SK-N-SH (cell line): ENCODE results near the gene PGM2L1. TPM values are rescaled to one million over a fixed set of nuclear protein-coding genes. Genes with fewer than 3 reads are reported as not detected.
A peak's percentile ranks its signal among the peaks of the same experiment; 100 is the strongest.

Experiments
- CTCF ChIA-PET: fragments of 300-600, 350-600 bp; formaldehyde crosslinking; extraction: SDS; loops from one replicate; lab custom pipeline; 2021; lab: Yijun Ruan, JAX
- POLR2A ChIA-PET: fragments of 350-600 bp; sonication (Branson Sonifier 250); formaldehyde crosslinking; extraction: SDS; loops from one replicate; lab custom pipeline; 2020; ENCODE audit warnings: antibody characterized with exemption, inconsistent platforms; lab: Yijun Ruan, JAX
- DNase-seq: peaks from one replicate; pipeline ENCODE4 v3.0.0; 2012
- H2AFZ ChIP-seq: fragments of 200-600 bp; sonication (generic); 2 replicates; pipeline ENCODE4 v1.8.1; 2016; ENCODE audit warnings: antibody characterized with exemption, mild to moderate bottlenecking, low read depth
- H3F3A ChIP-seq: fragments of 200-600 bp; sonication (generic); replicated peaks from 2 replicates; pipeline ENCODE3; 2016; ENCODE audit warnings: antibody characterized with exemption, mild to moderate bottlenecking; ENCODE audit not compliant: insufficient read depth
- H3K27ac ChIP-seq, 2 experiments: fragments of 200-500 bp in 1 of 2; fragments of 200-600 bp in 1 of 2; sonication (Bioruptor generic) in 1 of 2; sonication (generic), shearing (Covaris generic) in 1 of 2; 2 replicates each; pipeline versions ENCODE4 v1.5.1 to v1.6.1; 2014 to 2016; ENCODE audit warnings: low read depth in 2 of 2, inconsistent platforms in 1 of 2, low read length in 1 of 2, mild to moderate bottlenecking in 1 of 2, mixed read lengths in 1 of 2
- H3K27me3 ChIP-seq: fragments of 200-600 bp; sonication (generic), shearing (Covaris generic); 2 replicates; pipeline ENCODE4 v1.6.1; 2016; ENCODE audit warnings: mixed run types; ENCODE audit not compliant: insufficient read depth
- H3K36me3 ChIP-seq, 2 experiments: fragments of 200-500 bp in 1 of 2; fragments of 200-600 bp in 1 of 2; sonication (Bioruptor generic) in 1 of 2; sonication (generic) in 1 of 2; replicated peaks in 1 of 2; 2 replicates each; pipeline versions ENCODE3 to v1.5.1; 2014 to 2016; ENCODE audit warnings: low read length in 1 of 2, mild to moderate bottlenecking in 1 of 2; ENCODE audit not compliant: insufficient read depth in 2 of 2, control insufficient read depth in 1 of 2
- H3K4me1 ChIP-seq, 2 experiments: fragments of 200-500 bp in 1 of 2; fragments of 200-600 bp in 1 of 2; sonication (Bioruptor generic) in 1 of 2; sonication (generic), shearing (Covaris generic) in 1 of 2; 2 replicates each; pipeline versions ENCODE4 v1.5.1 to v1.6.1; 2014 to 2016; ENCODE audit warnings: low read depth in 1 of 2, low read length in 1 of 2, mixed run types in 1 of 2; ENCODE audit not compliant: insufficient read depth in 2 of 2, control insufficient read depth in 1 of 2
- H3K4me2 ChIP-seq: fragments of 200-600 bp; sonication (generic), shearing (Covaris generic); 2 replicates; pipeline ENCODE4 v1.6.1; 2017; ENCODE audit warnings: mixed run types
- H3K4me3 ChIP-seq, 2 experiments: fragments of 200-500 bp in 1 of 2; fragments of 200-600 bp in 1 of 2; sonication (Bioruptor generic) in 1 of 2; sonication (generic), shearing (Covaris generic) in 1 of 2; 2 replicates each; pipeline versions ENCODE4 v1.5.1 to v1.8.1; 2014 to 2016; ENCODE audit warnings: low read depth in 2 of 2, inconsistent platforms in 1 of 2, low read length in 1 of 2, mild to moderate bottlenecking in 1 of 2, mixed read lengths in 1 of 2, moderate library complexity in 1 of 2
- H3K79me2 ChIP-seq: fragments of 200-600 bp; sonication (generic); 2 replicates; pipeline ENCODE4 v1.8.1; 2017; ENCODE audit warnings: mild to moderate bottlenecking; ENCODE audit not compliant: insufficient read depth
- H3K9ac ChIP-seq: fragments of 200-600 bp; sonication (generic); 2 replicates; pipeline ENCODE4 v1.6.1; 2017; ENCODE audit warnings: mixed run types
- H3K9me2 ChIP-seq: fragments of 200-600 bp; sonication (generic); 2 replicates; pipeline ENCODE4 v1.6.1; 2017; ENCODE audit warnings: mixed run types
- H3K9me3 ChIP-seq: fragments of 200-600 bp; sonication (generic); 2 replicates; pipeline ENCODE4 v1.6.1; 2017; ENCODE audit warnings: mixed run types, mild to moderate bottlenecking, moderate library complexity
- H4K20me1 ChIP-seq: fragments of 200-600 bp; sonication (generic); 2 replicates; pipeline ENCODE4 v1.6.1; 2017; ENCODE audit warnings: mild to moderate bottlenecking, mixed run types; ENCODE audit not compliant: insufficient read depth
- ELF1 ChIP-seq: IDR thresholded peaks from 2 replicates; pipeline ENCODE4 v1.4.0; 2012
- EZH2phosphoT487 ChIP-seq: fragments of 200-600 bp; sonication (generic); IDR thresholded peaks from 2 replicates; pipeline ENCODE4 v1.6.1; 2017; ENCODE audit warnings: low read depth, mixed run types, mild to moderate bottlenecking, antibody characterized with exemption, moderate library complexity, borderline replicate concordance
- FOXJ3 ChIP-seq: sonication (generic); formaldehyde crosslinking; IDR thresholded peaks from 2 replicates; pipeline ENCODE4 v1.5.1; 2020; ENCODE audit warnings: mild to moderate bottlenecking, missing genetic modification reagents
- GATA2 ChIP-seq: sonication (generic); formaldehyde crosslinking; IDR thresholded peaks from 2 replicates; pipeline ENCODE4 v1.5.0; 2020; ENCODE audit warnings: mild to moderate bottlenecking, missing genetic modification reagents
- JUND ChIP-seq: IDR thresholded peaks from 2 replicates; pipeline ENCODE4 v1.4.0; 2012
- NFIC ChIP-seq: IDR thresholded peaks from 2 replicates; pipeline ENCODE4 v1.4.0; 2012; ENCODE audit warnings: borderline replicate concordance
- NRF1 ChIP-seq: IDR thresholded peaks from 2 replicates; pipeline ENCODE4 v1.6.1; 2012; ENCODE audit warnings: low read depth, mild to moderate bottlenecking, low read length
- POLR2AphosphoS5 ChIP-seq: IDR thresholded peaks from 2 replicates; pipeline ENCODE4 v1.6.1; 2012; ENCODE audit warnings: low read depth, low read length
- RCOR1 ChIP-seq: fragments of 150-350 bp; IDR thresholded peaks from 2 replicates; pipeline ENCODE4 v1.6.1; 2017; ENCODE audit warnings: antibody characterized with exemption, low read length
- RFX5 ChIP-seq: IDR thresholded peaks from 2 replicates; pipeline ENCODE4 v1.6.1; 2012; ENCODE audit warnings: mild to moderate bottlenecking, improper control_type of control experiment, low read length
- SIN3A ChIP-seq: IDR thresholded peaks from 2 replicates; pipeline ENCODE4 v1.6.1; 2012; ENCODE audit warnings: low read depth, mild to moderate bottlenecking, low read length, moderate library complexity, borderline replicate concordance
- TAF1 ChIP-seq: IDR thresholded peaks from 2 replicates; pipeline ENCODE4 v1.6.1; 2012; ENCODE audit warnings: low read depth, mild to moderate bottlenecking, low read length, moderate library complexity, borderline replicate concordance
- TCF12 ChIP-seq: IDR thresholded peaks from 2 replicates; pipeline ENCODE4 v1.4.0; 2012
- TEAD4 ChIP-seq: IDR thresholded peaks from 2 replicates; pipeline ENCODE4 v1.4.0; 2012; ENCODE audit warnings: mild to moderate bottlenecking, borderline replicate concordance; ENCODE audit not compliant: insufficient read depth
- WGBS: methylation state at CpG from one replicate; pipeline ENCODE4 v1.1.6; 2017; ENCODE audit warnings: low lambda C conversion rate; 5-methylcytosine and 5-hydroxymethylcytosine counted together
- polyA plus RNA-seq, 3 experiments: library from polyadenylated mRNA; depleted of rRNA; stranded (reverse); fragments of >200 nt; gene quantifications; 2 replicates each; pipeline ENCODE4 v1.2.3, GENCODE V29; 2012
- TF ChIP-seq, protein P1 (sequence below): IDR thresholded peaks from 2 replicates; pipeline ENCODE4 v1.4.0; 2012; ENCODE audit warnings: low read depth, borderline replicate concordance
- TF ChIP-seq, protein P2 (sequence below): IDR thresholded peaks from 2 replicates; pipeline ENCODE4; 2012
- TF ChIP-seq, protein P3 (sequence below): IDR thresholded peaks from 2 replicates; pipeline ENCODE4 v1.4.0; 2012; ENCODE audit warnings: low read depth
- TF ChIP-seq, protein P4 (sequence below): fragments of 150-350 bp; IDR thresholded peaks from 2 replicates; pipeline ENCODE4 v1.6.1; 2016; ENCODE audit warnings: mild to moderate bottlenecking, low read depth, low read length

PGM2L1 gene
- polyA plus RNA-seq, 1 of the 3 experiments (the other 2 are of a cell fraction) = 0.90 TPM

DNA sequence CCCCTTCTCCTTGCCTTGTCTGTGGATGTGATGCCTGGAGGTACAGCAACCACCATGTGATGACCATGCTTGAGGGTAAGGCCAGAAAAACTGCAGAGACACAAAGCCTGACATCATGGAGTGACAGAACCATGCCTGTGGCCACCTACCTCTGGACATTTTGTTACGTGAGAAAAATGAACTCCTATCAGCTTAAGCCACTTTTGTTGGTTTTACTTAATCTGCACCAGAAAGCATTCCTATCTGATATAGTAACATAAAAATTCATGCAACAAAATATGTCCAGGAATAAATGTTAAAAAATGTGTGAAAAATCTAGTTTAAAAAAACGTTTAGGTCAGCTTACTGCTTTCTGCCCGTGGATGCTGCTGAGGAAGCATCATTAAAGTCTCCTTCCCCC is 44.2 kb downstream of the PGM2L1 start:
- Histone ChIP-seq H3K36me3 (peaks cover 0 to 35% of the 10 kb centered on the region in 2 experiments), H3K4me1 (no peaks in the 10 kb centered on the region), H2AFZ (no peak overlapping the region)
- CTCF ChIA-PET = interaction anchor here (1.6 kb wide), 1 partner anchor 33 kb away, joined by 4 read pairs; no protein-coding TSS in a partner anchor
- no peak for TF ChIP-seq TCF12
- TF ChIP-seq RFX5 = no peak
- TF ChIP-seq NRF1 = no peak
- no peak for TF ChIP-seq ELF1
- no peak for TF ChIP-seq TEAD4
- TF ChIP-seq NFIC = no peak
- TF ChIP-seq GATA2 (CRISPR knock-in tag) = no peak
- TF ChIP-seq EZH2phosphoT487 = no peak
- no peak for TF ChIP-seq JUND
- TF ChIP-seq, protein P1, sequence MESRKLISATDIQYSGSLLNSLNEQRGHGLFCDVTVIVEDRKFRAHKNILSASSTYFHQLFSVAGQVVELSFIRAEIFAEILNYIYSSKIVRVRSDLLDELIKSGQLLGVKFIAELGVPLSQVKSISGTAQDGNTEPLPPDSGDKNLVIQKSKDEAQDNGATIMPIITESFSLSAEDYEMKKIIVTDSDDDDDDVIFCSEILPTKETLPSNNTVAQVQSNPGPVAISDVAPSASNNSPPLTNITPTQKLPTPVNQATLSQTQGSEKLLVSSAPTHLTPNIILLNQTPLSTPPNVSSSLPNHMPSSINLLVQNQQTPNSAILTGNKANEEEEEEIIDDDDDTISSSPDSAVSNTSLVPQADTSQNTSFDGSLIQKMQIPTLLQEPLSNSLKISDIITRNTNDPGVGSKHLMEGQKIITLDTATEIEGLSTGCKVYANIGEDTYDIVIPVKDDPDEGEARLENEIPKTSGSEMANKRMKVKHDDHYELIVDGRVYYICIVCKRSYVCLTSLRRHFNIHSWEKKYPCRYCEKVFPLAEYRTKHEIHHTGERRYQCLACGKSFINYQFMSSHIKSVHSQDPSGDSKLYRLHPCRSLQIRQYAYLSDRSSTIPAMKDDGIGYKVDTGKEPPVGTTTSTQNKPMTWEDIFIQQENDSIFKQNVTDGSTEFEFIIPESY = no peak
- no peak for TF ChIP-seq TAF1
- no peak for TF ChIP-seq FOXJ3 (CRISPR knock-in tag)
- no peak for TF ChIP-seq RCOR1
- TF ChIP-seq, protein P2, sequence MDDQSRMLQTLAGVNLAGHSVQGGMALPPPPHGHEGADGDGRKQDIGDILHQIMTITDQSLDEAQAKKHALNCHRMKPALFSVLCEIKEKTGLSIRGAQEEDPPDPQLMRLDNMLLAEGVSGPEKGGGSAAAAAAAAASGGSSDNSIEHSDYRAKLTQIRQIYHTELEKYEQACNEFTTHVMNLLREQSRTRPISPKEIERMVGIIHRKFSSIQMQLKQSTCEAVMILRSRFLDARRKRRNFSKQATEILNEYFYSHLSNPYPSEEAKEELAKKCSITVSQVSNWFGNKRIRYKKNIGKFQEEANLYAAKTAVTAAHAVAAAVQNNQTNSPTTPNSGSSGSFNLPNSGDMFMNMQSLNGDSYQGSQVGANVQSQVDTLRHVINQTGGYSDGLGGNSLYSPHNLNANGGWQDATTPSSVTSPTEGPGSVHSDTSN = no peak
- no peak for TF ChIP-seq SIN3A
- no peak for TF ChIP-seq POLR2AphosphoS5
- TF ChIP-seq, protein P3, sequence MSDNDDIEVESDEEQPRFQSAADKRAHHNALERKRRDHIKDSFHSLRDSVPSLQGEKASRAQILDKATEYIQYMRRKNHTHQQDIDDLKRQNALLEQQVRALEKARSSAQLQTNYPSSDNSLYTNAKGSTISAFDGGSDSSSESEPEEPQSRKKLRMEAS = no peak
- TF ChIP-seq, protein P4, sequence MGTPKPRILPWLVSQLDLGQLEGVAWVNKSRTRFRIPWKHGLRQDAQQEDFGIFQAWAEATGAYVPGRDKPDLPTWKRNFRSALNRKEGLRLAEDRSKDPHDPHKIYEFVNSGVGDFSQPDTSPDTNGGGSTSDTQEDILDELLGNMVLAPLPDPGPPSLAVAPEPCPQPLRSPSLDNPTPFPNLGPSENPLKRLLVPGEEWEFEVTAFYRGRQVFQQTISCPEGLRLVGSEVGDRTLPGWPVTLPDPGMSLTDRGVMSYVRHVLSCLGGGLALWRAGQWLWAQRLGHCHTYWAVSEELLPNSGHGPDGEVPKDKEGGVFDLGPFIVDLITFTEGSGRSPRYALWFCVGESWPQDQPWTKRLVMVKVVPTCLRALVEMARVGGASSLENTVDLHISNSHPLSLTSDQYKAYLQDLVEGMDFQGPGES = no peak
- TF ChIP-seq, all 33 proteins: peak for 0
- Histone ChIP-seq H3K79me2 (no peaks in the 10 kb centered on the region), H3K9ac (no peak overlapping the region), H3K27ac (no peak overlapping the region), H3K4me2 (no peak overlapping the region), H3F3A (no peaks in the 10 kb centered on the region), H4K20me1 (no peaks in the 10 kb centered on the region), H3K4me3 (no peak overlapping the region), H3K9me3 (no peaks in the 10 kb centered on the region), H3K27me3 (no peaks in the 10 kb centered on the region), H3K9me2 (no peaks in the 10 kb centered on the region)
- DNase-seq = peak; percentile 8
- POLR2A ChIA-PET = no interaction called here
- 79% methylated on average over 3 of the region's 3 CpGs for WGBS
